Liver (tissue), 3 donors: ENCODE results near the gene SPTBN2.

ENCODE experiments used
- CTCF ChIP-seq: fragments of 150-350 bp; IDR thresholded peaks from 2 replicates; pipeline ENCODE4 v1.5.1; 2017; ENCODE audit warnings: improper control_type of control experiment, low read depth, low read length; ENCODE audit not compliant: missing input control
- SP1 ChIP-seq: IDR thresholded peaks from 2 replicates; pipeline ENCODE4 v1.6.1; 2018; ENCODE audit warnings: antibody characterized with exemption, mild to moderate bottlenecking
- YY1 ChIP-seq: IDR thresholded peaks from 2 replicates; pipeline ENCODE4 v1.6.1; 2016; ENCODE audit warnings: antibody characterized with exemption, mild to moderate bottlenecking
- donor health status: healthy.
- donor health status: healthy.

DNA sequence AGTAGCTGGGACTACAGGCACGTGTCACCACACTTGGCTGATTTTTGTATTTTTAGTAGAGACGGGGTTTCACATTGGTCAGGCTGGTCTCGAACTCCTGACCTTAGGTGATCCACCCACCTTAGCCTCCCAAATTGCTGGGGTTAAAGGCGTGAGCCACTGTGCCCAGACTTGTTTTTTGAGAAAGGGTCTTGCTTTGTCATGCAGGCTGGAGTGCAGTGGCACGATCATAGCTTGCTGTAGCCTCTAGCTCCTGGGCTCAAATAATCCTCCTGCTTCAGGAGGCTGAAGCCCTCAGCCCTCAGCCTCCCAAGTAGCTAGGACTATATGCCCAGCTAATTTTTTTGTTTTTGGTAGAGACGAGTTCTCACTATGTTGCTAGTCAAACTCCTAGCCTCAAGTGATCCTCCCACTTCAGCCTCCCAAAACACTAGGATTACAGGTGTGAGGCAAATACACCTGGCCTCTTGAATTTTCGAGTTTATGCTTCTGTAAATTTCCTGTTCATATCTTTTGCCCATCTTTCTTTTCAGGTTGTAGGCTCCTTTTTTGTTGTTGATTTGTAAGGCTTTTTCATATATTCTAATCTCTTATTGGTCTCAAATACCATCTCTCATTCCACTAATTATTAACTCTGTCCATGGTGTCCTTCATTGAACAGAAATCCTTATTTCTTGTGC, 47.9 kb downstream of the SPTBN2 start:
- TF ChIP-seq SP1 = no peak
- TF ChIP-seq YY1 = no peak
- TF ChIP-seq CTCF = no peak
